Lower leg skin (tissue), 3 donors: Measurements from ENCODE around the gene TAS2R16.

ENCODE experiments used
- POLR2A ChIP-seq, 2 donors: fragments of 450-650 bp; IDR thresholded peaks; one replicate each; pipeline ENCODE4 v1.6.1; 2016 to 2017; ENCODE audit warnings: antibody characterized with exemption in 2 of 2, mild to moderate bottlenecking in 1 of 2, moderate library complexity in 1 of 2
- TF ChIP-seq, protein P1 (sequence below), 3 donors: fragments of 450-650 bp; IDR thresholded peaks; one replicate each; pipeline ENCODE4 v1.5.1; 2016; ENCODE audit warnings: antibody characterized with exemption in 3 of 3, mild to moderate bottlenecking in 3 of 3, moderate library complexity in 2 of 3

DNA sequence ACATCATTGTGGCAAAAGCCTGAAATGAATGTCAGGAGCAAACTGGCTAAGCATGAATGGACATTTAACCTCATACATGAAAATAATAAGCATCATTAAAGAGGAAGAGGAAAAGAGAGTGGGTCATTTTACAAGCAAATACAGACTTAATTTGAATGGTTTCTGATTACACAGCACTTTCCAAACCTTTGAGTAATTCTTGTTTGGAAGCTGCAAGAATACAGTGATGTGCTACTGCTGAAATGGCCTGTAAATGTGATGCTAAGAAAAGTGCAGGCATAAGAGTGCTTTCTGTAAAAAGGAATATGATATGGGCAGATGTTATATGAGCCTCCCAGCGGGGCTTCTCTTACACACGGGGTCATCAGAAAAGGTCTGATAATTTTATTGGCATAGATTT, 30.2 kb downstream of the TAS2R16 start:
- no peak for TF ChIP-seq POLR2A (IDR thresholded peaks at IDR 0.05)
- TF ChIP-seq, protein P1, sequence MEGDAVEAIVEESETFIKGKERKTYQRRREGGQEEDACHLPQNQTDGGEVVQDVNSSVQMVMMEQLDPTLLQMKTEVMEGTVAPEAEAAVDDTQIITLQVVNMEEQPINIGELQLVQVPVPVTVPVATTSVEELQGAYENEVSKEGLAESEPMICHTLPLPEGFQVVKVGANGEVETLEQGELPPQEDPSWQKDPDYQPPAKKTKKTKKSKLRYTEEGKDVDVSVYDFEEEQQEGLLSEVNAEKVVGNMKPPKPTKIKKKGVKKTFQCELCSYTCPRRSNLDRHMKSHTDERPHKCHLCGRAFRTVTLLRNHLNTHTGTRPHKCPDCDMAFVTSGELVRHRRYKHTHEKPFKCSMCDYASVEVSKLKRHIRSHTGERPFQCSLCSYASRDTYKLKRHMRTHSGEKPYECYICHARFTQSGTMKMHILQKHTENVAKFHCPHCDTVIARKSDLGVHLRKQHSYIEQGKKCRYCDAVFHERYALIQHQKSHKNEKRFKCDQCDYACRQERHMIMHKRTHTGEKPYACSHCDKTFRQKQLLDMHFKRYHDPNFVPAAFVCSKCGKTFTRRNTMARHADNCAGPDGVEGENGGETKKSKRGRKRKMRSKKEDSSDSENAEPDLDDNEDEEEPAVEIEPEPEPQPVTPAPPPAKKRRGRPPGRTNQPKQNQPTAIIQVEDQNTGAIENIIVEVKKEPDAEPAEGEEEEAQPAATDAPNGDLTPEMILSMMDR (IDR thresholded peaks at IDR 0.05) = no peak
